GM12801 (cell line): ENCODE data around the gene SLC43A1.

Experiments used
- CTCF ChIP-seq: IDR thresholded peaks from one replicate; pipeline ENCODE4 v1.5.1; 2011; ENCODE audit warnings: control low read depth; ENCODE audit not compliant: insufficient read length; ENCODE audit errors: extremely low read depth

Gene SLC43A1

GRCh38 chr11:57500926-57501325, 14.6 kb downstream of the SLC43A1 start:
- TF ChIP-seq CTCF: no peak

- no peak for TF ChIP-seq CTCF
These were observed 15.0 kb downstream of the SLC43A1 start for GRCh38 chr11:57500515-57500914.

GRCh38 chr11:57499983-57500461, 15.5 kb downstream of the SLC43A1 start:
- TF ChIP-seq CTCF: no peak

- TF ChIP-seq CTCF: no peak
These were observed 16.0 kb downstream of the SLC43A1 start for GRCh38 chr11:57499413-57499982.

- no peak for TF ChIP-seq CTCF
These were observed 17.0 kb downstream of the SLC43A1 start for GRCh38 chr11:57498540-57498939.

- no peak for TF ChIP-seq CTCF
These were observed 17.9 kb downstream of the SLC43A1 start for GRCh38 chr11:57497303-57498247.

- no peak for TF ChIP-seq CTCF
These were observed 19.2 kb downstream of the SLC43A1 start for GRCh38 chr11:57496109-57496820.
